ENCODE data around the gene MTARC2. TPM values are rescaled to one million over a fixed set of nuclear protein-coding genes. Genes with fewer than 3 reads are reported as not detected.

Gene MTARC2
- polyA plus RNA-seq, 1 of the 3 experiments (the other 2 are of a cell fraction) = 6.1 TPM

- no peak for DNase-seq
- Histone ChIP-seq H3K9ac (no peak overlapping the region), H2AFZ (ENCODE audit: low read depth) (no peak overlapping the region), H3K4me2 (no peak overlapping the region), H3K4me3 (ENCODE audit: low read depth in 2 of 2, low read length in 1 of 2) (no peak overlapping the region), H3K27me3 (ENCODE audit: insufficient read depth) (no peaks in the 10 kb centered on the region), H3K9me3 (no peaks in the 10 kb centered on the region), H3K4me1 (ENCODE audit: control insufficient read depth in 1 of 2, insufficient read depth in 2 of 2, low read depth in 1 of 2, low read length in 1 of 2) (peaks cover 0 to 12% of the 10 kb centered on the region in 2 experiments; a peak in 2 of 4 replicates), H3K79me2 (ENCODE audit: insufficient read depth) (no peaks in the 10 kb centered on the region), H4K20me1 (ENCODE audit: insufficient read depth) (no peaks in the 10 kb centered on the region), H3K27ac (ENCODE audit: low read depth in 2 of 2, low read length in 1 of 2) (no peak overlapping the region), H3K36me3 (replicated peaks in 1 of 2; ENCODE audit: control insufficient read depth in 1 of 2, insufficient read depth in 2 of 2, low read length in 1 of 2) (peaks cover 0 to 12% of the 10 kb centered on the region in 2 experiments), H3F3A (replicated peaks; ENCODE audit: insufficient read depth) (no peaks in the 10 kb centered on the region), H3K9me2 (no peaks in the 10 kb centered on the region)
- ChIA-PET CTCF (interaction anchor here (7.6 kb wide), 1 partner anchor 11 kb away, joined by 63 read pairs; no protein-coding TSS in a partner anchor), POLR2A (no interaction called here)
- TF ChIP-seq FOSL2 (IDR thresholded peaks at IDR 0.05; ENCODE audit: borderline replicate concordance, low read depth) (no peak), MEF2A (IDR thresholded peaks at IDR 0.05; ENCODE audit: borderline replicate concordance, low read depth) (no peak), USF2 (IDR thresholded peaks at IDR 0.05; ENCODE audit: borderline replicate concordance, low read depth, low read length) (no peak), MXI1 (IDR thresholded peaks at IDR 0.05; ENCODE audit: low read depth, low read length) (no peak), TEAD4 (IDR thresholded peaks at IDR 0.05; ENCODE audit: borderline replicate concordance, insufficient read depth) (no peak), PBX3 (IDR thresholded peaks at IDR 0.05) (no peak), USF1 (IDR thresholded peaks at IDR 0.05; ENCODE audit: borderline replicate concordance, low read depth) (no peak), CHD2 (IDR thresholded peaks at IDR 0.05; ENCODE audit: low read length, partially characterized antibody) (no peak), SIN3A (IDR thresholded peaks at IDR 0.05; ENCODE audit: borderline replicate concordance, low read depth, low read length) (no peak), FOXM1 (IDR thresholded peaks at IDR 0.05; ENCODE audit: low read depth) (no peak), ZBTB33 (IDR thresholded peaks at IDR 0.05; ENCODE audit: borderline replicate concordance, low read depth) (no peak), RFX5 (IDR thresholded peaks at IDR 0.05; ENCODE audit: low read length) (no peak), RXRA (IDR thresholded peaks at IDR 0.05; ENCODE audit: borderline replicate concordance, low read depth) (no peak), NFIC (IDR thresholded peaks at IDR 0.05; ENCODE audit: borderline replicate concordance) (no peak), GATA2 (CRISPR knock-in tag; IDR thresholded peaks at IDR 0.05) (no peak), TAF1 (IDR thresholded peaks at IDR 0.05; ENCODE audit: borderline replicate concordance, low read depth, low read length) (no peak), MAX (IDR thresholded peaks at IDR 0.05; ENCODE audit: low read depth) (no peak), JUND (IDR thresholded peaks at IDR 0.05) (no peak)
- WGBS (ENCODE audit: low lambda C conversion rate) = 88% methylated on average over 5 of the region's 5 CpGs
These were observed 43.8 kb downstream of the MTARC2 start for GRCh38 chr1:220791956-220792355.
